GM12878 (cell line): ENCODE data around the gene MINPP1.

Source experiments
- NR2C2 ChIP-seq: IDR thresholded peaks from 2 replicates; pipeline ENCODE4 v1.6.1; 2011; ENCODE audit warnings: borderline replicate concordance, low read depth; ENCODE audit not compliant: control insufficient read depth, insufficient read length
- YBX1 ChIP-seq: fragments of 450-650 bp; IDR thresholded peaks from 2 replicates; pipeline ENCODE4 v1.6.1; 2016; ENCODE audit warnings: antibody characterized with exemption

DNA sequence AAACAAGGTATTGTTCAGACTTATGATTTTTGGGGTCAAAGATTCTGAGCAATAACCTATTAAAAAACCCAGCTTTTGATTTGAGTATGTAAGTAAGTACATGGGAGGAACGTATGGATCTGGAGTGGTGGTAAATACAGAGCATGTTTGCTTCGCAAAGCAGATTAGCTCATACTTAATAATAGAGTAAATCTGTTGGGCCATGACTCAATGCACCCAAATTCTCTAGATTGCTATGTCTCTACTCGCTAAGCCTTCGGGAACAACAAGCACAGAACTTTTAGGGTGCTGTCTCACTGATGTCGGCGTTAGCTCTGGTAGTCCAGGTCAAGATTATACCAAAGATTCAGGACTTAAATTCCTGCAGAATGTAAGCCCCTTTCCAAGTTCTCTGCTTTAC is 807 bp upstream of the MINPP1 start:
- no peak for TF ChIP-seq NR2C2
- no peak for TF ChIP-seq YBX1
